HepG2 (cell line): ENCODE results near the gene VAMP5. TPM values are rescaled to one million over a fixed set of nuclear protein-coding genes. Genes with fewer than 3 reads are reported as not detected.

Experiments used
- CEBPG ChIP-seq: IDR thresholded peaks from 2 replicates; pipeline ENCODE4 v1.6.1; 2016
- HMGXB4 ChIP-seq, 2 experiments: sonication (generic) in 1 of 2; formaldehyde crosslinking in 1 of 2; IDR thresholded peaks; 2 replicates each; pipeline versions ENCODE4 v1.4.0 to v1.6.1; 2018 to 2020; ENCODE audit warnings: missing genetic modification reagents in 2 of 2, borderline replicate concordance in 1 of 2, low read depth in 1 of 2, mild to moderate bottlenecking in 1 of 2, missing biosample characterization in 1 of 2
- MAF1 ChIP-seq: sonication (generic); formaldehyde crosslinking; IDR thresholded peaks from 2 replicates; pipeline ENCODE4 v1.5.0; 2020; ENCODE audit warnings: missing genetic modification reagents, borderline replicate concordance
- MBNL3 ChIP-seq: fragments of 250-450 bp; sonication (Bioruptor Pico); conservative IDR thresholded peaks from 2 replicates; pipeline ENCODE4 v1.8.0; 2022; ENCODE audit warnings: mild to moderate bottlenecking, inconsistent platforms
- MTF2 ChIP-seq: sonication (generic); formaldehyde crosslinking; IDR thresholded peaks from 2 replicates; pipeline ENCODE4 v1.5.0; 2020; ENCODE audit warnings: missing genetic modification reagents, borderline replicate concordance
- NPAS2 ChIP-seq: sonication (generic); formaldehyde crosslinking; IDR thresholded peaks from 2 replicates; pipeline ENCODE4 v1.8.0; 2022; ENCODE audit warnings: mild to moderate bottlenecking, missing genetic modification reagents, borderline replicate concordance
- RAD21 ChIP-seq: fragments of 450-650 bp; formaldehyde crosslinking; IDR thresholded peaks from 2 replicates; pipeline ENCODE4 v1.5.0; 2020; ENCODE audit warnings: mild to moderate bottlenecking
- SCMH1 ChIP-seq: sonication (generic); formaldehyde crosslinking; IDR thresholded peaks from 2 replicates; pipeline ENCODE4 v1.9.0; 2021; ENCODE audit warnings: missing genetic modification reagents, mild to moderate bottlenecking, borderline replicate concordance
- SMAD9 ChIP-seq: sonication (generic); formaldehyde crosslinking; IDR thresholded peaks from 2 replicates; pipeline ENCODE4 v1.5.1; 2020; ENCODE audit warnings: mild to moderate bottlenecking, missing genetic modification reagents
- SP4 ChIP-seq: sonication (generic); formaldehyde crosslinking; IDR thresholded peaks from 2 replicates; pipeline ENCODE4 v1.8.1; 2023; ENCODE audit warnings: mild to moderate bottlenecking, missing genetic modification reagents
- ZFX ChIP-seq: sonication (generic); formaldehyde crosslinking; IDR thresholded peaks from 2 replicates; pipeline ENCODE4 v1.4.0; 2020; ENCODE audit warnings: mild to moderate bottlenecking, low read depth, missing genetic modification reagents, moderate library complexity
- ZNF530 ChIP-seq: sonication (generic); formaldehyde crosslinking; IDR thresholded peaks from 2 replicates; pipeline ENCODE4 v1.5.0; 2020; ENCODE audit warnings: low read depth, mild to moderate bottlenecking, missing genetic modification reagents
- ZNF570 ChIP-seq: sonication (generic); formaldehyde crosslinking; IDR thresholded peaks from 2 replicates; pipeline ENCODE4 v1.4.0; 2020; ENCODE audit warnings: mild to moderate bottlenecking, missing genetic modification reagents, borderline replicate concordance
- ZNF619 ChIP-seq: sonication (generic); formaldehyde crosslinking; IDR thresholded peaks from 2 replicates; pipeline ENCODE4 v1.4.0; 2020; ENCODE audit warnings: mild to moderate bottlenecking, missing genetic modification reagents
- ZNF678 ChIP-seq: sonication (generic); formaldehyde crosslinking; IDR thresholded peaks from 2 replicates; pipeline ENCODE4 v1.4.0; 2020; ENCODE audit warnings: mild to moderate bottlenecking, missing genetic modification reagents
- ZNF724P ChIP-seq: sonication (generic); formaldehyde crosslinking; IDR thresholded peaks from 2 replicates; pipeline ENCODE4 v1.8.0; 2022; ENCODE audit warnings: missing genetic modification reagents, borderline replicate concordance
- ZNF839 ChIP-seq: sonication (generic); formaldehyde crosslinking; IDR thresholded peaks from 2 replicates; pipeline ENCODE4 v1.4.0; 2020; ENCODE audit warnings: missing genetic modification reagents, mild to moderate bottlenecking, borderline replicate concordance
- polyA plus RNA-seq, 8 experiments: library from polyadenylated mRNA; depleted of rRNA in 3 of 8; stranded (reverse) in 7 of 8; unstranded in 1 of 8; fragments of >200 nt; fragmentation: Illumina TruSeq in 4 of 8; extraction: Trizol in 4 of 8; gene quantifications; 2 replicates each; pipeline versions ENCODE4 v1.2.1 to v1.2.3, GENCODE V29; 2011 to 2016; ENCODE audit warnings: low read depth in 4 of 8, missing spikeins in 1 of 8, mixed read lengths in 1 of 8; ENCODE audit not compliant: insufficient read depth in 1 of 8
- total RNA-seq, 5 experiments: library from RNA; depleted of rRNA; stranded (reverse); fragments of >200 nt; fragmentation: Illumina TruSeq; extraction: Trizol; gene quantifications; 2 replicates each; pipeline ENCODE4 v1.2.3, GENCODE V29; 2016; ENCODE audit warnings: low read depth in 1 of 5
- TF ChIP-seq, protein P1 (sequence below): sonication (generic); IDR thresholded peaks from 2 replicates; pipeline ENCODE4 v1.6.1; 2016; ENCODE audit warnings: low read depth, borderline replicate concordance
- TF ChIP-seq, protein P2 (sequence below): sonication (generic); formaldehyde crosslinking; IDR thresholded peaks from 2 replicates; pipeline ENCODE4 v1.8.1; 2023; ENCODE audit warnings: mild to moderate bottlenecking, missing genetic modification reagents
- TF ChIP-seq, protein P3 (sequence below): sonication (generic); formaldehyde crosslinking; IDR thresholded peaks from 2 replicates; pipeline ENCODE4 v1.4.0; 2020; ENCODE audit warnings: missing genetic modification reagents; ENCODE audit errors: not compliant biosample characterization
- TF ChIP-seq, protein P4 (sequence below): sonication (generic); formaldehyde crosslinking; IDR thresholded peaks from 2 replicates; pipeline ENCODE4 v1.9.0; 2021; ENCODE audit warnings: missing genetic modification reagents, borderline replicate concordance

VAMP5 gene
- total and polyA plus RNA-seq, 2 of the 13 experiments (the other 11 are each of a cell fraction or from before 2014, with no cell fraction given) = 7.2 to 56.7 TPM

- TF ChIP-seq HMGXB4 (CRISPR knock-in tag; IDR thresholded peaks at IDR 0.05; ENCODE audit: borderline replicate concordance in 1 of 2, low read depth in 1 of 2) (peak; percentile 37 to 67; a peak in 2 of 4 replicates), NPAS2 (no peak), SCMH1 (no peak), MAF1 (no peak), ZNF619 (no peak), ZFX (CRISPR knock-in tag) (peak; percentile 56), RAD21 (CRISPR knock-in tag) (no peak; the same call in 1 of the 2 replicates), ZNF839 (CRISPR knock-in tag) (peak; percentile 64; the same call in 1 of the 2 replicates), MTF2 (CRISPR knock-in tag) (no peak), SP4 (CRISPR knock-in tag) (peak; percentile 46; the same call in 1 of the 2 replicates), ZNF678 (CRISPR knock-in tag) (no peak), ZNF530 (CRISPR knock-in tag) (no peak), SMAD9 (CRISPR knock-in tag) (no peak), ZNF570 (CRISPR knock-in tag) (no peak), ZNF724P (CRISPR knock-in tag) (no peak), MBNL3 (CRISPR knock-in tag) (no peak), CEBPG (CRISPR knock-in tag) (peak; percentile 55; the same call in 1 of the 2 replicates)
- TF ChIP-seq, protein P1, sequence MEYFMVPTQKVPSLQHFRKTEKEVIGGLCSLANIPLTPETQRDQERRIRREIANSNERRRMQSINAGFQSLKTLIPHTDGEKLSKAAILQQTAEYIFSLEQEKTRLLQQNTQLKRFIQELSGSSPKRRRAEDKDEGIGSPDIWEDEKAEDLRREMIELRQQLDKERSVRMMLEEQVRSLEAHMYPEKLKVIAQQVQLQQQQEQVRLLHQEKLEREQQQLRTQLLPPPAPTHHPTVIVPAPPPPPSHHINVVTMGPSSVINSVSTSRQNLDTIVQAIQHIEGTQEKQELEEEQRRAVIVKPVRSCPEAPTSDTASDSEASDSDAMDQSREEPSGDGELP = no peak; the same call in 1 of the 2 replicates
- TF ChIP-seq, protein P2, sequence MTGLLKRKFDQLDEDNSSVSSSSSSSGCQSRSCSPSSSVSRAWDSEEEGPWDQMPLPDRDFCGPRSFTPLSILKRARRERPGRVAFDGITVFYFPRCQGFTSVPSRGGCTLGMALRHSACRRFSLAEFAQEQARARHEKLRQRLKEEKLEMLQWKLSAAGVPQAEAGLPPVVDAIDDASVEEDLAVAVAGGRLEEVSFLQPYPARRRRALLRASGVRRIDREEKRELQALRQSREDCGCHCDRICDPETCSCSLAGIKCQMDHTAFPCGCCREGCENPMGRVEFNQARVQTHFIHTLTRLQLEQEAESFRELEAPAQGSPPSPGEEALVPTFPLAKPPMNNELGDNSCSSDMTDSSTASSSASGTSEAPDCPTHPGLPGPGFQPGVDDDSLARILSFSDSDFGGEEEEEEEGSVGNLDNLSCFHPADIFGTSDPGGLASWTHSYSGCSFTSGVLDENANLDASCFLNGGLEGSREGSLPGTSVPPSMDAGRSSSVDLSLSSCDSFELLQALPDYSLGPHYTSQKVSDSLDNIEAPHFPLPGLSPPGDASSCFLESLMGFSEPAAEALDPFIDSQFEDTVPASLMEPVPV = no peak
- TF ChIP-seq, protein P3, sequence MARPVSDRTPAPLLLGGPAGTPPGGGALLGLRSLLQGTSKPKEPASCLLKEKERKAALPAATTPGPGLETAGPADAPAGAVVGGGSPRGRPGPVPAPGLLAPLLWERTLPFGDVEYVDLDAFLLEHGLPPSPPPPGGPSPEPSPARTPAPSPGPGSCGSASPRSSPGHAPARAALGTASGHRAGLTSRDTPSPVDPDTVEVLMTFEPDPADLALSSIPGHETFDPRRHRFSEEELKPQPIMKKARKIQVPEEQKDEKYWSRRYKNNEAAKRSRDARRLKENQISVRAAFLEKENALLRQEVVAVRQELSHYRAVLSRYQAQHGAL = no peak
- TF ChIP-seq, protein P4, sequence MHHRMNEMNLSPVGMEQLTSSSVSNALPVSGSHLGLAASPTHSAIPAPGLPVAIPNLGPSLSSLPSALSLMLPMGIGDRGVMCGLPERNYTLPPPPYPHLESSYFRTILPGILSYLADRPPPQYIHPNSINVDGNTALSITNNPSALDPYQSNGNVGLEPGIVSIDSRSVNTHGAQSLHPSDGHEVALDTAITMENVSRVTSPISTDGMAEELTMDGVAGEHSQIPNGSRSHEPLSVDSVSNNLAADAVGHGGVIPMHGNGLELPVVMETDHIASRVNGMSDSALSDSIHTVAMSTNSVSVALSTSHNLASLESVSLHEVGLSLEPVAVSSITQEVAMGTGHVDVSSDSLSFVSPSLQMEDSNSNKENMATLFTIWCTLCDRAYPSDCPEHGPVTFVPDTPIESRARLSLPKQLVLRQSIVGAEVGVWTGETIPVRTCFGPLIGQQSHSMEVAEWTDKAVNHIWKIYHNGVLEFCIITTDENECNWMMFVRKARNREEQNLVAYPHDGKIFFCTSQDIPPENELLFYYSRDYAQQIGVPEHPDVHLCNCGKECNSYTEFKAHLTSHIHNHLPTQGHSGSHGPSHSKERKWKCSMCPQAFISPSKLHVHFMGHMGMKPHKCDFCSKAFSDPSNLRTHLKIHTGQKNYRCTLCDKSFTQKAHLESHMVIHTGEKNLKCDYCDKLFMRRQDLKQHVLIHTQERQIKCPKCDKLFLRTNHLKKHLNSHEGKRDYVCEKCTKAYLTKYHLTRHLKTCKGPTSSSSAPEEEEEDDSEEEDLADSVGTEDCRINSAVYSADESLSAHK (CRISPR knock-in tag) = no peak
These were observed 6.6 kb upstream of the VAMP5 start, which contains the start of gene VAMP8 (continued) for GRCh38 chr2:85577386-85578242.
